ENCODE measurements around the gene SEC14L3. TPM values are rescaled to one million over a fixed set of nuclear protein-coding genes. Genes with fewer than 3 reads are reported as not detected.
"Not testable (repeated sequence)": the region's sequence is repeated elsewhere in the genome, so short reads cannot be mapped to it uniquely, and the experiment has no call there.

Gene SEC14L3
- total RNA-seq, 1 experiment from 2014 or later: not detected

- no peak for DNase-seq (ENCODE audit: low spot score)
Observed at GRCh38 chr22:30486118-30486517, 14.3 kb upstream of the SEC14L3 start.

- DNase-seq (ENCODE audit: low spot score): peak; percentile 33
Observed at GRCh38 chr22:30485362-30485988, 13.7 kb upstream of the SEC14L3 start.

GRCh38 chr22:30483169-30483568 lies 11.4 kb upstream of the SEC14L3 start:
- DNase-seq (ENCODE audit: low spot score): no peak

- no peak for DNase-seq (ENCODE audit: low spot score)
Observed at GRCh38 chr22:30481711-30482110, 9.9 kb upstream of the SEC14L3 start.

GRCh38 chr22:30479981-30480380 lies 8.2 kb upstream of the SEC14L3 start:
- no peak for DNase-seq (ENCODE audit: low spot score)

- no peak for DNase-seq (ENCODE audit: low spot score)
Observed at GRCh38 chr22:30474683-30475424, 3.0 kb upstream of the SEC14L3 start.

- DNase-seq (ENCODE audit: low spot score): no peak
Observed at GRCh38 chr22:30474121-30474520, 2.3 kb upstream of the SEC14L3 start.

- DNase-seq (ENCODE audit: low spot score): no peak
Observed at GRCh38 chr22:30472994-30473720, 1.3 kb upstream of the SEC14L3 start.

GRCh38 chr22:30470655-30471054 lies 1.2 kb downstream of the SEC14L3 start:
- DNase-seq (ENCODE audit: low spot score): no peak

GRCh38 chr22:30469165-30469564 lies 2.7 kb downstream of the SEC14L3 start:
- no peak for DNase-seq (ENCODE audit: low spot score)

- not testable (repeated sequence) for DNase-seq (ENCODE audit: low spot score)
Observed at GRCh38 chr22:30460555-30460954, 11.3 kb downstream of the SEC14L3 start.

- DNase-seq (ENCODE audit: low spot score): no peak
Observed at GRCh38 chr22:30460147-30460546, 11.7 kb downstream of the SEC14L3 start.

- DNase-seq (ENCODE audit: low spot score): no peak
Observed at GRCh38 chr22:30459181-30460052, 12.4 kb downstream of the SEC14L3 start.

GRCh38 chr22:30457981-30458380 lies 13.8 kb downstream of the SEC14L3 start:
- no peak for DNase-seq (ENCODE audit: low spot score)

GRCh38 chr22:30455075-30455840 lies 16.6 kb downstream of the SEC14L3 start:
- no peak for DNase-seq (ENCODE audit: low spot score)

- no peak for DNase-seq (ENCODE audit: low spot score)
Observed at GRCh38 chr22:30453731-30454510, 17.9 kb downstream of the SEC14L3 start.

- no peak for DNase-seq (ENCODE audit: low spot score)
Observed at GRCh38 chr22:30452861-30453260, 19.0 kb downstream of the SEC14L3 start.

- DNase-seq (ENCODE audit: low spot score): not testable (repeated sequence)
Observed at GRCh38 chr22:30451488-30451887, 20.3 kb downstream of the SEC14L3 start.

- DNase-seq (ENCODE audit: low spot score): no peak
Observed at GRCh38 chr22:30447656-30448055, 24.2 kb downstream of the SEC14L3 start.

Measured in A172 (cell line).